OCI-LY3 (cell line): ENCODE results near the gene CHST15.

Experiments
- H2AFZ ChIP-seq: fragments of 200-600, 300-600 bp; shearing (Covaris generic); 2 replicates; pipeline ENCODE4 v1.6.0; 2014; ENCODE audit warnings: antibody characterized with exemption, low read depth, low read length
- H3K27ac ChIP-seq: fragments of 200-600, 300-600 bp; sonication (generic); 2 replicates; pipeline ENCODE4 v1.5.1; 2014; ENCODE audit warnings: mild to moderate bottlenecking, low read length, moderate library complexity, mixed read lengths
- H3K27me3 ChIP-seq: fragments of 200-600, 300-600 bp; sonication (generic); 2 replicates; pipeline ENCODE4 v1.6.1; 2014; ENCODE audit warnings: low read depth, low read length, mixed read lengths
- H3K36me3 ChIP-seq: fragments of 200-600, 300-600 bp; sonication (generic); replicated peaks from 2 replicates; pipeline ENCODE3; 2014; ENCODE audit warnings: low read depth, low read length, mixed read lengths
- H3K4me1 ChIP-seq: fragments of 300-600, 200-600 bp; sonication (generic); 2 replicates; pipeline ENCODE4 v1.6.1; 2014; ENCODE audit warnings: low read length, mixed read lengths
- H3K4me2 ChIP-seq: fragments of 200-600, 300-600 bp; sonication (generic); 2 replicates; pipeline ENCODE4 v1.6.1; 2014; ENCODE audit warnings: low read length, mixed read lengths
- H3K4me3 ChIP-seq: fragments of 300-600, 200-600 bp; sonication (generic); 2 replicates; pipeline ENCODE4 v1.5.1; 2014; ENCODE audit warnings: antibody characterized with exemption, mild to moderate bottlenecking, low read length, moderate library complexity
- H3K79me2 ChIP-seq: fragments of 300-600, 200-600 bp; shearing (Covaris generic); 2 replicates; pipeline ENCODE4 v1.6.1; 2014; ENCODE audit warnings: mild to moderate bottlenecking, low read length, mixed read lengths
- H3K9ac ChIP-seq: fragments of 300-600, 200-600 bp; shearing (Covaris generic); 2 replicates; pipeline ENCODE4 v1.6.0; 2014; ENCODE audit warnings: mild to moderate bottlenecking, low read length, moderate library complexity
- H3K9me3 ChIP-seq: fragments of 200-600, 300-600 bp; shearing (Covaris generic); 2 replicates; pipeline ENCODE4 v1.6.1; 2014; ENCODE audit warnings: low read length, mixed read lengths; ENCODE audit not compliant: insufficient read depth
- H4K20me1 ChIP-seq: fragments of 200-600, 300-600 bp; sonication (generic); 2 replicates; pipeline ENCODE4 v1.6.1; 2016; ENCODE audit warnings: low read length, mixed read lengths; ENCODE audit not compliant: insufficient read depth
- CTCF ChIP-seq: fragments of 200-600, 300-600 bp; sonication (generic); IDR thresholded peaks from 2 replicates; pipeline ENCODE4 v1.5.1; 2014; ENCODE audit warnings: antibody characterized with exemption, low read length, low read depth
- EZH2phosphoT487 ChIP-seq: fragments of 200-600 bp; shearing (Covaris generic); IDR thresholded peaks from 2 replicates; pipeline ENCODE4 v1.6.1; 2018; ENCODE audit warnings: antibody characterized with exemption, mixed run types, low read depth

CHST15 gene

GRCh38 chr10:124072106-124072505 is 21.3 kb downstream of the CHST15 start:
- peaks cover 24% of the 10 kb centered on the region for H3K4me1 ChIP-seq
- no peaks in the 10 kb centered on the region for H3K36me3 ChIP-seq
- H2AFZ ChIP-seq: no peak overlapping the region
- no peak overlapping the region for H3K27ac ChIP-seq
- H4K20me1 ChIP-seq: no peaks in the 10 kb centered on the region
- peaks cover 64% of the 10 kb centered on the region for H3K27me3 ChIP-seq
- H3K4me3 ChIP-seq: no peak overlapping the region
- H3K4me2 ChIP-seq: no peak overlapping the region; the same call in 1 of the 2 replicates
- no peaks in the 10 kb centered on the region for H3K9me3 ChIP-seq
- no peak overlapping the region for H3K9ac ChIP-seq
- no peaks in the 10 kb centered on the region for H3K79me2 ChIP-seq
- TF ChIP-seq CTCF (no peak), EZH2phosphoT487 (no peak)

GRCh38 chr10:124071141-124071540 is 22.3 kb downstream of the CHST15 start:
- Histone ChIP-seq H3K4me3 (no peak overlapping the region), H2AFZ (no peak overlapping the region), H3K36me3 (no peaks in the 10 kb centered on the region), H3K27me3 (peaks cover 72% of the 10 kb centered on the region), H3K79me2 (no peaks in the 10 kb centered on the region), H3K4me1 (peaks cover 34% of the 10 kb centered on the region), H4K20me1 (no peaks in the 10 kb centered on the region), H3K4me2 (no peak overlapping the region), H3K9me3 (no peaks in the 10 kb centered on the region), H3K9ac (no peak overlapping the region), H3K27ac (no peak overlapping the region)
- TF ChIP-seq EZH2phosphoT487: no peak
- no peak for TF ChIP-seq CTCF

- no peak overlapping the region for H3K4me3 ChIP-seq
- H3K79me2 ChIP-seq: no peaks in the 10 kb centered on the region
- no peak overlapping the region for H3K4me2 ChIP-seq
- H3K27me3 ChIP-seq: peaks cover 74% of the 10 kb centered on the region
- no peaks in the 10 kb centered on the region for H3K36me3 ChIP-seq
- no peak overlapping the region for H2AFZ ChIP-seq
- no peak overlapping the region for H3K9ac ChIP-seq
- H4K20me1 ChIP-seq: no peaks in the 10 kb centered on the region
- H3K9me3 ChIP-seq: no peaks in the 10 kb centered on the region
- no peak overlapping the region for H3K27ac ChIP-seq
- TF ChIP-seq EZH2phosphoT487: no peak
- no peak for TF ChIP-seq CTCF
- peaks cover 39% of the 10 kb centered on the region for H3K4me1 ChIP-seq
Observed at GRCh38 chr10:124070666-124071065, 22.7 kb downstream of the CHST15 start.

- Histone ChIP-seq H2AFZ (no peak overlapping the region), H3K4me1 (peaks cover 47% of the 10 kb centered on the region), H3K79me2 (no peaks in the 10 kb centered on the region), H3K4me3 (no peak overlapping the region), H3K36me3 (no peaks in the 10 kb centered on the region), H3K9ac (no peak overlapping the region), H3K4me2 (no peak overlapping the region), H3K27ac (no peak overlapping the region), H3K9me3 (no peaks in the 10 kb centered on the region), H4K20me1 (no peaks in the 10 kb centered on the region), H3K27me3 (peaks cover 74% of the 10 kb centered on the region)
- TF ChIP-seq EZH2phosphoT487: no peak
- TF ChIP-seq CTCF: no peak
Observed at GRCh38 chr10:124069341-124070264, 23.8 kb downstream of the CHST15 start.
